ENCODE results near the gene ALDH4A1. TPM values are rescaled to one million over a fixed set of nuclear protein-coding genes. Genes with fewer than 3 reads are reported as not detected.

ALDH4A1 gene
- total RNA-seq, 2 donors from 2014 or later, result 4.7 to 15.5 TPM

DNA sequence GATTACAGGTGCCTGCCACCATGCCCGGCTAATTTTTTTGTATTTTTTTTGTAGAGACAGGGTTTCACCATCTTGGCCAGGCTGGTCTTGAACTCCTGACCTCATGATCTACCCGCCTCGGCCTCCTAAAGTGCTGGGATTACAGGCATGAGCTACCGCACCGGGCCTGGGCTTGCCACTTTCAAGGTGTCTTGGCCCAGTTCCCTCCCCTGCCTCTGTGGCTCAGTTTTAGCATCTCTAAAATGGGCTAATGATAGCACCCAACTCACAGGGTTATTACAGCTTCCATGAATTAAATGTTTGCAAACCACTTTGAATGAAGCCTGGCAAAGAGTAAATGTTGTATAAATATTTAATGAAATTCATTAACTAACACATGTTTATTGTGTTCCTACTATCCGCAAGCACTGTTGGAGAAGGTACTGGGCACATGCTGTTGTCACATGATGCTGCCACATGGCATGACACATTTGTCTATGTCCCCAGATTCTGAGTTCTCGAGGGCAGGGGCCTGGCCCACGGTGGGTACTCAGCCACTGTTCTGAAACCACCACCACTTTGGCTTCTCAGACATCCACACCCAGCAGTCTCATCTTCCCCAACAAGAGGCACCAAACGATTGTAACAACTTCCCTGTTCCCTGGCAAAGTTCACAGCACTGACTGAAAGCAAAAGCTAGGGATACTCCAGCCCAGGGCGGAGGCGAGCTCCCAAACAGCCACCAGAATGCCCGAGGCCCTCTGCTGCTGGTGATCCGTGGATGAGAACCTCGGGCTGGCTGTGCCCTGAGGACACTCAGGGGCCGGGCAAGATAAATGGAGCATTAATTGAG is 44.4 kb upstream of the ALDH4A1 start:
- ATAC-seq, result no peak
- H3K4me1 ChIP-seq, result peaks cover 90% of the 10 kb centered on the region
- WGBS, 2 donors, result 69 to 73% methylated on average over 8 to 15 of the region's 15 CpGs
- DNase-seq, result no peak
- intact Hi-C loops (cut with DNase I), result no loop called here
- no peaks in the 10 kb centered on the region for H3K36me3 ChIP-seq (replicated peaks in 1 of 2; ENCODE audit: insufficient read depth in 1 of 2, low read depth in 2 of 2)
- no peaks in the 10 kb centered on the region for H3K27me3 ChIP-seq
- no peak overlapping the region for H3K4me3 ChIP-seq
- TF ChIP-seq CTCF (IDR thresholded peaks at IDR 0.05) (no peak), POLR2A (IDR thresholded peaks at IDR 0.05) (no peak)
- no peaks in the 10 kb centered on the region for H3K9me3 ChIP-seq
- H3K27ac ChIP-seq, result peak overlapping the region in 3 of 4 donors; percentile 18 to 87 (median 55)

DNA sequence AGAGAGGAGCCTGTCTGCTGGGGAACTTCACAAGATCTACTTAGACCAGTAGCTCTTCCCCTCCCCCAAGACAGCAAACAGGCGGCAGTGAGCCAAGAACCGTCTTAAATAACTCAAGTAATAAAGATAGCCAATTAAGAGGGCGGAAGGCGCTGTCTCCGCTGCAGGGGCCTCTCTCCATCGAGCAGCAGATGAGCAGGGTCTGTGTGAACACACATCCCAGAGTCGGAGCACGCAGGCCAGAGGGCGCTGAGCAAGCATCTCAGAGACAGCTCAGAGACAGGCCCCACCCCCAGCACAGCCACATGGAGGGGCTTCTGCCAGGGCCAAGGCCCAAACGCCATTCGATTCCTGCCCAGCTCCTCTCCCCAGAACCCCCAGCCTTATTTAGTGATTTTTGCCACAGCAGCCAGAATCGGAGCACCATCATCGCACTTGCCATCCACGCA is 43.1 kb upstream of the ALDH4A1 start:
- H3K4me3 ChIP-seq, result no peak overlapping the region
- H3K9me3 ChIP-seq, result no peaks in the 10 kb centered on the region
- no peaks in the 10 kb centered on the region for H3K36me3 ChIP-seq (replicated peaks in 1 of 2; ENCODE audit: insufficient read depth in 1 of 2, low read depth in 2 of 2)
- DNase-seq (peak in 1 of 4 donors; percentile 49), ATAC-seq (no peak)
- intact Hi-C loops (cut with DNase I), result no loop called here
- H3K27ac ChIP-seq, result peak overlapping the region in 3 of 4 donors; percentile 46 to 56 (median 50)
- no peak for TF ChIP-seq CTCF (IDR thresholded peaks at IDR 0.05)
- no peak for TF ChIP-seq POLR2A (IDR thresholded peaks at IDR 0.05)
- no peaks in the 10 kb centered on the region for H3K27me3 ChIP-seq
- peaks cover 90% of the 10 kb centered on the region for H3K4me1 ChIP-seq
- 57 to 71% methylated on average over 9 to 14 of the region's 14 CpGs for WGBS, 2 donors

GRCh38 chr1:18944810-18945209 is 42.5 kb upstream of the ALDH4A1 start:
- 43 to 60% methylated on average over 2 of the region's 2 CpGs for WGBS, 2 donors

DNA sequence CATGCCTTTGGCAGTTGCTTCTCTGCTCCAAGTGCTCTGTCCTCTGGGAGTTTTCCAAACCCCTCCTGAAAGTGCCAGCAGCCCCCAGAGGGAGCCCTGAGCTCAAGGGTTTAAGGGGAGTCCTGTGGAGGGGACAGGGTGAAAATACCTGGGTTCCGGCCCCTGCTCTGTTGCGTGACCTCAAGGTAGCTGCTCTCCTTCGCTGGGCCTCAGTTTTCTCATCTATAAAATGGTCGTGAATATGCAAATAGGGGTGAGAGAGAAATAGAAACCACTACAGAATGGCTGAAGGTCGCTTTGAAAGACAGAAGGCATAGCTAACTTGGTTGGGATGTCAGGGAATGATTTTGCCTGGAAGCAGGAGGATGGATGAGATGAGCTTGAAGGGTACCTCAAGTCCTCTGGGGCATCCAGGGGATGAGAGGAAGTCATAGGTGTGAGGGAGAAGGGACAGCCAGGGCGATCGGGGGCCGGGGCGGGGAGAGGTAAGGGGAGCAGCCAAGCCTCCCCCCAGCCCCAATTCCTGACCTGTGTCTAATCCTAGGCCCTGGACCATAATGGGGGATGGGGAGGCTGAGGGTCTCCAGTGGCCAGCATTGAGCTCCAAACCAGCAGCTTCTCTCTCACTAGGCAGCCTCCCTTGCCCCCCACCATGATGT is 41.7 kb upstream of the ALDH4A1 start:
- Histone ChIP-seq H3K27me3 (no peaks in the 10 kb centered on the region), H3K27ac (peak overlapping the region in 2 of 4 donors; percentile 56 to 70), H3K9me3 (no peaks in the 10 kb centered on the region), H3K4me3 (no peak overlapping the region), H3K36me3 (replicated peaks in 1 of 2; ENCODE audit: insufficient read depth in 1 of 2, low read depth in 2 of 2) (no peaks in the 10 kb centered on the region), H3K4me1 (peaks cover 90% of the 10 kb centered on the region)
- DNase-seq (no peak), ATAC-seq (no peak)
- TF ChIP-seq POLR2A (IDR thresholded peaks at IDR 0.05) (no peak), CTCF (IDR thresholded peaks at IDR 0.05) (no peak)
- intact Hi-C loops (cut with DNase I), result no loop called here
- WGBS, 2 donors, result 83 to 92% methylated on average over 9 of the region's 9 CpGs

More at GRCh38 chr1:18944810-18945209, 42.5 kb upstream of the ALDH4A1 start:
- no peaks in the 10 kb centered on the region for H3K9me3 ChIP-seq
- DNase-seq, result no peak
- no peaks in the 10 kb centered on the region for H3K36me3 ChIP-seq (replicated peaks in 1 of 2; ENCODE audit: insufficient read depth in 1 of 2, low read depth in 2 of 2)
- no peaks in the 10 kb centered on the region for H3K27me3 ChIP-seq
- ATAC-seq, result peak; percentile 12
- peaks cover 90% of the 10 kb centered on the region for H3K4me1 ChIP-seq
- TF ChIP-seq POLR2A (IDR thresholded peaks at IDR 0.05), result no peak
- no peak for TF ChIP-seq CTCF (IDR thresholded peaks at IDR 0.05)
- peak overlapping the region in 3 of 4 donors; percentile 46 to 56 (median 50) for H3K27ac ChIP-seq
- H3K4me3 ChIP-seq, result no peak overlapping the region
- intact Hi-C loops (cut with DNase I), result no loop called here
